ENCODE results near the gene TXNDC5.
A peak's percentile ranks its signal among the peaks of the same experiment; 100 is the strongest.

TXNDC5 gene

GRCh38 chr6:7910654-7911344, at the start of gene TXNDC5:
Gene TXNDC5, minus strand, starts transcription at chr6:7910788. Its CDS starts 12 bp downstream, at chr6:7910776.
- DNase-seq (ENCODE audit: insufficient read length, low spot score) = peak; percentile 80
- FAIRE-seq = no peak

DNA sequence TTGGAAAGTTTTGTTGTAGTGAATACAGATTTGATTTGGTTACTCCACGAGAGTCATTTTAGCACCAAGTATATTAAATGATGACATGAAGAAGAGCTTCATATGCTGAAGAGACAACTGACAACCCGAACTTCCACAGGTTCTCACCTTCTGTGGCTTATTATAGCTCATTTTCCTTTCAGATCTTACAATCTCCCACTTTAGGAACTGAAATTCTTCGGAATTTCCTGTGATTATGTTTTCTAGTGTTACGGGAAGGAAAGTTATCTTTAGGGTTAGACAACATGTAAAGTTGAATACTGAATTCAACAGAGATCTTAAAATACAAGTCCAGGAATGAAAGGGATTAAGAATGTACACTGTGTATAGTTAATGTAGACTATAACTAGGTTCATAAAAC, 49.6 kb upstream of the TXNDC5 start:
- DNase-seq (ENCODE audit: insufficient read length, low spot score) (no peak), FAIRE-seq (no peak)

- DNase-seq (ENCODE audit: insufficient read length, low spot score) (no peak), FAIRE-seq (no peak)
Measured at GRCh38 chr6:7959453-7959852, 48.9 kb upstream of the TXNDC5 start.

GRCh38 chr6:7958464-7958863, 47.9 kb upstream of the TXNDC5 start:
- no peak for DNase-seq (ENCODE audit: insufficient read length, low spot score)
- FAIRE-seq = peak; percentile 79

DNA sequence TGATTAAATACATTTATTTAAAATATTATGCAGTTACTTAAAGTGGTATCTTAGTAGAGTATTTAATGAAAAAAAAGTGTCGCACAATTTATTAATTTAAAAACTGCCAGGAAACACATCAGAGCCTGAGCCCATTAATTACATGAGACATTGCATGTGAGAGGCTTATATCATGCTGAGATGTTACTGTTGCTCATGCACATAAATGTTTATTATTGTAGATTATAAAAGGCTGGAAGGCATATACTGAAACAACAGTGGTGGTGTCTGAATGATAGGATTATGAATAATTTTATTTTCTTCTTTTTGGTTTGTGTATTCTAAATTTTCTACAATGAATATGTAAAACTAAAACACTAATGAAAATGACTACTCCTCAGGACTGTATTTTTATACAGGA, 45.7 kb upstream of the TXNDC5 start:
- no peak for FAIRE-seq
- no peak for DNase-seq (ENCODE audit: insufficient read length, low spot score)

DNA sequence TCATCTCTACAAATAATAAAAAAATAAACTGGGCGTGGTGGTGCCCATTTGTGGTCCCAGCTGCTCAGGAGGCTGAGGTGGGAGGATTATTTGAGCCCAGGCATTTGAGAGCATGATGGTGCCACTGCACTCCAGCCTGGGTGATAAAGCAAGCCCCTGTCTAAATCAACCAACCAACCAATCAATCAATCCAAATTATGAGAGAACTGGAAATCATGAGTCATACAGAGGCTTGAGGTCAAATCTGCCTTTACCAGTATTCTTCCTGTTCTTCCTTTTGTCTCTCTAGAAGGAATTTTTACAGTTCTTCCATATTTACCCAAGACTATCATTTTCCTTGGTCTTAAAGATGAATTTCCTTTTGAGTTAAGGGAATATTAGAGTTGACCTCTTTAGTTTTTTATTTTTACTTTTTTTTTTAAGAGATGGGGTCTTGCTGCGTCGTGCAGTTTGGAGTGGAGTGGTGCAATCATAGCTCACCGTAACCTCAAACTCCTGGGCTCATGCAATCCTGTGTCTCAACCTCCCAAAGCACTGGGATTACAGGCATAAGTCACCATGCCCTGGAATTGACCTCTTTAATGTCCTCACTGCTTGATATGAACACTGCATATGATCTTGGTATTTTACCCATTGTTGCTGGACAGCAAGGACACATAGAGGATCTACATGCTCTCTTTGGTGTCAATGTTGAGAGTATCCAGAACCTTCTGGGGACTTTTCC, 44.1 kb upstream of the TXNDC5 start:
- DNase-seq (ENCODE audit: insufficient read length, low spot score) (no peak), FAIRE-seq (no peak)

DNA sequence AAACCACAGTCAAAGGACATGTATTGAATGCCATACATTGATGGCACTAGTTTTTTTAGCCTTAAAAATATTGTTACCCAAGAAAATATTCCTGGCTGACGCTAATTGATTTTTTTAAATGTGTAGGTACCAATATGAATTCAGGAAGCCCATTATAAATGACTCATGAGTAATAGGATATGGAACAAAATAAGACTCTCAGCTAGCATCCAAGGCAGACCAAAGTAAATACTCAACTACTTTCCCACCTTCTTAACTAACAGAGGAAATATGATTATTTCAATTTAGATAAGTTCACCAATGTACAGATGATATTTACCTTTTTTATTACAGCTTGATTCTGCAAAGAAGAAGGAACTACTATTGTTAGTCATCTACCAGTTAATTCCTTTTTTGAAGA, 43.2 kb upstream of the TXNDC5 start:
- DNase-seq (ENCODE audit: insufficient read length, low spot score) = no peak
- FAIRE-seq = no peak

DNA sequence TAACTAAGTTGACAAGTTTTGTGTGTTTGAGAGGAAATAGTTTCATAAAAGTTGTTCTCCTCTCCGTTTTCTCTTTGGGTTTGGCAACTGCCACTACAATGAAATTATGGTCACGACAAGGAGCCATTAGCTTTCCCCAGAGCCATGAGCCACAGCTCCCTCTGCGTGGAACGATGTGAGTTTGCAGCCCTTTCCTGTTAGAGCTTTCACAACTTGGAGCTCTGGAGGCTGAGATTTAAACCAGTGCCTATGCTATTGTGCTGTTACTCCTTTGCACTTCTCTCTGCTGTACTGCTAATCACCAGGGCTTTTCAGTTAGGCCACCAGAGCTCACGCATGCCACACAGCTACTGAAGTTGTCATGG, 29.3 kb upstream of the TXNDC5 start:
- FAIRE-seq = no peak

DNA sequence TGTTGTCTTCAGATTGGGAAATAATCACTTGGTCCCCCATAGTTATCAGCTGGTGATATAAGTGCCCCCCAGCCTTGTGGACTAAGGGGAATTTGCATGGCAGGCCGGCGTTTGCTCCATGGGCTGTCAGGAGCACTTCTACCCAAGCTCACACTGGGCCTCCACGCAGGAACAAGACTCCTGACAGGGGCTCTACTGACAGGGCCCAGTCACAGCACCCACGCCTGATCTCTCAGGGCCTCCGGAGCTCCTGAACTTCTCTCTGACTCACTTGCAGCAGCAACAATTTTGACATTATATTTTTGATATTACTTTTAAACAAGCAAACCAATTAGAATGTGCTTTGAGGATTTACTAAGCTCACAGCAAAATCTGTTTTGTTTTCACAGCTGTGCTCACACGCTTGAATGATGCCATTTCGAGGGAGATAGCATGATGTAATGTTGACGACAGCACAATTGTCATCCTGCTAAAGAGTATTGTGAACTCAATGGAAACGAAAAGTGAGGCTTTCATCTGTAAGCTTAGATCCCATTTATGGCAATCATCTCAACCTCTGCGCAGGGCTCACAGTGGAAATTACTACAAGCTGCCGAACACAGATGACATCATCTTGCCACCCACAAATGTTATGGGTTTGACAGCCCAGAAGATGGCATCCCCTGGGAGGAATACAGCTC, 28.7 kb upstream of the TXNDC5 start:
- FAIRE-seq (peak; percentile 79), DNase-seq (ENCODE audit: insufficient read length, low spot score) (no peak)

More for the DNA sequence above, 29.3 kb upstream of the TXNDC5 start:
- no peak for DNase-seq (ENCODE audit: insufficient read length, low spot score)

GRCh38 chr6:7938562-7939183, 28.1 kb upstream of the TXNDC5 start:
- no peak for DNase-seq (ENCODE audit: insufficient read length, low spot score)
- FAIRE-seq = no peak

DNA sequence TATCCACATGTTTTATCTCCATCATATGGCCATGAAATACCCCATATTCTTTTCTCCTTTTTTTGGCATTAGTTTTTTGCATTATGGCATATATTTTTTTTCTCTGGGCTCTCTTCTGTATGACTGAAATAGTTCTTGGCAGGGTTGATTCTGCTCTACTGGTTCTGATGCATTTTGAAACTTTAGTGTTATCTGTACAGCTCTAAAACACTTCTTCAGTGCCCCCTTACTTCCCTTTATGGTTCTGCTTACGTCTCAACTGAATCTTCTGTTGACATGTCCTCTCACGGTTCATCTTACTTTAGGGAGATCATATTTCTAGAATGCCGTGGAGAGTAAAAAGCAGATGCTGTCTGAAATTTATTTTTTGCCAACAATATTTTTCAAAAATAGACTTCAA, 23.2 kb upstream of the TXNDC5 start:
- FAIRE-seq (peak; percentile 90), DNase-seq (ENCODE audit: insufficient read length, low spot score) (no peak)

DNA sequence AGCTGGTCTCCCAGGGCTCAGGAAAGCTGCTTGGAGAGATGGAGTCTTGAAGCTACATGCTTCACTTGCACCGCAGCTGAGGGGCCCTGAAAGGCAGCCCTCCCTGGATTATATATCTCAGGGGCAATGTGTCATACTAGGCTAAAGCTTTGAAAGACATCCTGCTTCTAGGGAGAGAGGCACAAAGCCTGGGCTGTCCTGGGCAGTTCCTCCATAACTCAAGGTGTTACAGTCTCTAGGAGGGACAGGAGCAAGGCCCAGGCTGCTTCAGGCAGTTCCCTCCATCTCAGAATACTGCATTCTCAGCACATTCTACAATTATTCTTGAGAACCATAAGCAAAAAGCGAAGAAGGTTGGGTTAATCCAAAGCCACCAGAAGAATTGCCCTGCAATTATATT, 22.0 kb upstream of the TXNDC5 start:
- FAIRE-seq (no peak), DNase-seq (ENCODE audit: insufficient read length, low spot score) (no peak)

DNA sequence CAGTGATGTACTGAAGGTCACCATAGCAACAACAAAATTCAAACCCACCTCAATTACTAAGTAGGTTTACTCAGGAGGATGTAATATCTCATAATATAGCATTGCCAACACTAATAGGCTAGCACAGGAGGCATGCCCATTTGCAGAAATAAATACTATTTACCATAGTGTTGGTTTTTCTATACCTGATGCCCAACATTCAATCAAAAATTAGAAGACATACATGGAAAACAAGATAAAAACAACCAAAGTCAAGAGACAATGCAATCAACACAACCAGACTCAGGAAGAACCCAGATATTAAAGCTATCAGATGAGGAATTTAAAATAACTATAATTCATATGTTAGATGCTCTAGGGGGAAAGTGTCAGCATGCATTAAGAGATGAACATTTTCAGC, 14.3 kb upstream of the TXNDC5 start:
- FAIRE-seq (no peak), DNase-seq (ENCODE audit: insufficient read length, low spot score) (no peak)

- FAIRE-seq (no peak), DNase-seq (ENCODE audit: insufficient read length, low spot score) (no peak)
Measured at GRCh38 chr6:7922596-7922995, 12.0 kb upstream of the TXNDC5 start.

GRCh38 chr6:7921632-7922092, 11.1 kb upstream of the TXNDC5 start:
- FAIRE-seq (no peak), DNase-seq (ENCODE audit: insufficient read length, low spot score) (no peak)

GRCh38 chr6:7921046-7921445, 10.5 kb upstream of the TXNDC5 start:
- FAIRE-seq (no peak), DNase-seq (ENCODE audit: insufficient read length, low spot score) (no peak)

GRCh38 chr6:7920425-7920824, 9.8 kb upstream of the TXNDC5 start:
- FAIRE-seq = no peak

GRCh38 chr6:7919871-7920270, 9.3 kb upstream of the TXNDC5 start:
- no peak for FAIRE-seq
- no peak for DNase-seq (ENCODE audit: insufficient read length, low spot score)

More at GRCh38 chr6:7920425-7920824, 9.8 kb upstream of the TXNDC5 start:
- no peak for DNase-seq (ENCODE audit: insufficient read length, low spot score)

DNA sequence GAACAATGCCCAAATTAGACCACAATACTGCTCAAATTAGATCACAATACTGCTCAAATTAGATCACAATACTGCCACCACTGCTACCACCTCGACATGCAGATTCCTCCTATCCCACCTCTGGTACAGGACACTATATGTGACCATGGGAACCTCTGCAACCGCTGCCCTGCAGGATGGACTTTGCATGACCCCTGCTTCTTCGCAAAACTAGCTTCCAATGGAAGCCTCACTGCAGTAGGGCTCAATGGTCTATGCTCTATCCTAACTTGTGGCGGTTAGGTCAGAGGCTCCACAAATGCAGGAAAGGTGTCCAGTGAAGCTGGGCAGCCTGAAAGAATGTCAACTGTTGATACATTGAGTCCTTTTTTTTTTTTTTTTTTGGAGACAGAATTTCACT, 7.8 kb upstream of the TXNDC5 start:
- FAIRE-seq (no peak), DNase-seq (ENCODE audit: insufficient read length, low spot score) (no peak)

DNA sequence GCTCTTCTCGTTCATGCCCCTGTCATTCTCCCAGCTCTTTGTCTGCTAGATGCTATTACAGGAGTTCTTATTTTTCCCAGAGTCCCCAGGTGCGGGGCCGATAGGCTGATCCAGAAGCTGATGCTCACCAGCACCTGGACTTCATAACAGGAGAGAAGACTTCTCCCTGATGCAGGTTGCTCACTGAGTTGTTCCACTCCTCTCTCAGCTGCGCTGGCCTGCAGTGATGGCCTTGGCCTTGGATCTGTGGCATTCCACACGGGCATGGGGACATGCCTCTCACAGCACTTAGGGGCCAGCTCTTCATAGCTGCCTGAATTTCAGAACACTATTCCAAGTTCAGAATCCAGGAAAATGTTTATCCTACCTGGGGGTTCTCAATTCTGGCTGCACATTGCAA, 7.1 kb upstream of the TXNDC5 start:
- FAIRE-seq = no peak
- DNase-seq (ENCODE audit: insufficient read length, low spot score) = no peak

GRCh38 chr6:7916959-7917358, 6.4 kb upstream of the TXNDC5 start:
- DNase-seq (ENCODE audit: insufficient read length, low spot score) (no peak), FAIRE-seq (peak; percentile 88)
